Tibial artery (tissue), 4 donors: ENCODE results near the gene ALG14.
"Not testable (repeated sequence)": the region's sequence is repeated elsewhere in the genome, so short reads cannot be mapped to it uniquely, and the experiment has no call there.

Source experiments
- DNase-seq, 2 donors: peaks; one replicate each; pipeline ENCODE4 v3.0.0-alpha.2; 2019
- H3K27ac ChIP-seq, 2 donors: fragments of 200-600 bp; sonication (generic) in 1 of 2; 1 replicate in 1 of 2; 2 replicates in 1 of 2; pipeline ENCODE4 v1.5.1; 2018 to 2019; ENCODE audit warnings: mild to moderate bottlenecking in 1 of 2
- H3K27me3 ChIP-seq, 2 donors: fragments of 200-600 bp; sonication (generic) in 1 of 2; one replicate each; pipeline versions ENCODE4 v1.5.1 to v1.6.0; 2016 to 2019
- H3K36me3 ChIP-seq, 3 donors: fragments of 200-600 bp; sonication (generic) in 2 of 3; one replicate each; pipeline ENCODE4 v1.5.1; 2016 to 2019; ENCODE audit warnings: mild to moderate bottlenecking in 2 of 3
- H3K4me1 ChIP-seq, 4 donors: fragments of 200-600 bp; sonication (generic) in 2 of 4; 1 replicate in 3 of 4; 2 replicates in 1 of 4; pipeline ENCODE4 v1.5.1; 2016 to 2019
- H3K4me3 ChIP-seq, 2 donors: fragments of 200-600 bp; sonication (generic) in 1 of 2; 1 replicate in 1 of 2; 2 replicates in 1 of 2; pipeline ENCODE4 v1.5.1; 2018 to 2019; ENCODE audit warnings: mild to moderate bottlenecking in 2 of 2
- H3K9me3 ChIP-seq, 3 donors: fragments of 200-600 bp; sonication (generic) in 1 of 3; one replicate each; pipeline ENCODE4 v1.5.1; 2016 to 2019
- CTCF ChIP-seq, 2 experiments: fragments of 200-600 bp in 1 of 2; fragments of 450-650 bp in 1 of 2; IDR thresholded peaks; one replicate each; pipeline ENCODE4 v1.5.1; 2017 to 2019; ENCODE audit warnings: antibody characterized with exemption in 2 of 2, mild to moderate bottlenecking in 1 of 2, moderate library complexity in 1 of 2
- intact Hi-C: fragments of 100-400 bp; cut with DNase I; formaldehyde crosslinking; loops from one replicate; pipeline ENCODE4 v1.15.0; 2023; ENCODE audit warnings: low total_unique reads

The ALG14 gene

GRCh38 chr1:95057351-95057750, 15.4 kb downstream of the ALG14 start:
- no peak for DNase-seq
- peaks cover 0 to 4% (median 0%) of the 10 kb centered on the region in 4 donors for H3K4me1 ChIP-seq
- TF ChIP-seq CTCF (IDR thresholded peaks at IDR 0.05), result no peak
- no peak overlapping the region for H3K4me3 ChIP-seq
- no peak overlapping the region for H3K27ac ChIP-seq
- no peaks in the 10 kb centered on the region for H3K27me3 ChIP-seq
- peaks cover 0 to 4% (median 3%) of the 10 kb centered on the region in 3 donors for H3K36me3 ChIP-seq
- no peaks in the 10 kb centered on the region for H3K9me3 ChIP-seq
- intact Hi-C loops, result no loop called here

GRCh38 chr1:95049935-95050334, 22.8 kb downstream of the ALG14 start:
- intact Hi-C loops, result no loop called here
- Histone ChIP-seq H3K27ac (no peak overlapping the region), H3K4me3 (no peak overlapping the region), H3K4me1 (no peaks in the 10 kb centered on the region), H3K27me3 (no peaks in the 10 kb centered on the region), H3K9me3 (no peaks in the 10 kb centered on the region), H3K36me3 (no peaks in the 10 kb centered on the region)
- no peak for TF ChIP-seq CTCF (IDR thresholded peaks at IDR 0.05)
- no peak for DNase-seq

- no peaks in the 10 kb centered on the region for H3K4me1 ChIP-seq
- no peaks in the 10 kb centered on the region for H3K9me3 ChIP-seq
- H3K27me3 ChIP-seq, result no peaks in the 10 kb centered on the region
- H3K27ac ChIP-seq, result no peak overlapping the region
- intact Hi-C loops, result no loop called here
- no peak for DNase-seq
- TF ChIP-seq CTCF (IDR thresholded peaks at IDR 0.05), result no peak
- no peak overlapping the region for H3K4me3 ChIP-seq
- H3K36me3 ChIP-seq, result no peaks in the 10 kb centered on the region
Observed at GRCh38 chr1:95048317-95048716, 24.4 kb downstream of the ALG14 start.

GRCh38 chr1:95047624-95048023, 25.1 kb downstream of the ALG14 start:
- H3K27ac ChIP-seq, H3K36me3 ChIP-seq, DNase-seq, H3K9me3 ChIP-seq, intact Hi-C loops, H3K4me1 ChIP-seq, H3K4me3 ChIP-seq, H3K27me3 ChIP-seq: not testable (repeated sequence)

GRCh38 chr1:95046359-95046758, 26.4 kb downstream of the ALG14 start:
- Histone ChIP-seq H3K36me3 (no peaks in the 10 kb centered on the region), H3K9me3 (no peaks in the 10 kb centered on the region), H3K4me1 (peaks cover 0 to 18% (median 9%) of the 10 kb centered on the region in 4 donors), H3K27ac (no peak overlapping the region), H3K27me3 (no peaks in the 10 kb centered on the region), H3K4me3 (no peak overlapping the region)
- no peak for TF ChIP-seq CTCF (IDR thresholded peaks at IDR 0.05)
- DNase-seq, result no peak
- intact Hi-C loops, result no loop called here

GRCh38 chr1:95043141-95043980, 29.4 kb downstream of the ALG14 start:
- H3K4me1 ChIP-seq, result peaks cover 0 to 20% (median 10%) of the 10 kb centered on the region in 4 donors
- no peaks in the 10 kb centered on the region for H3K27me3 ChIP-seq
- intact Hi-C loops, result loop anchor here (2.0 kb wide), 1 partner anchor 189 kb away; no protein-coding TSS in a partner anchor
- H3K27ac ChIP-seq, result peak overlapping the region in 1 of 2 donors; percentile 70
- H3K9me3 ChIP-seq, result no peaks in the 10 kb centered on the region
- peak; percentile 98 to 99 for TF ChIP-seq CTCF (IDR thresholded peaks at IDR 0.05)
- DNase-seq, result peak; percentile 88 to 90
- no peaks in the 10 kb centered on the region for H3K36me3 ChIP-seq
- no peak overlapping the region for H3K4me3 ChIP-seq
